HCT116 (cell line): Measurements from ENCODE around the gene ASB4. TPM values are rescaled to one million over a fixed set of nuclear protein-coding genes. Genes with fewer than 3 reads are reported as not detected.

Source experiments
- ATAC-seq: fragments of 200-7000 bp; cut with Tn5 transposase; 2 replicates; pipeline ENCODE4 v1.9.1; 2020; ENCODE audit warnings: mild to moderate bottlenecking, moderate library complexity
- BruUV-seq: library from RNA; stranded (reverse); fragments of 400-500 nt; replicated peaks from 2 replicates; lab custom pipeline; 2021; lab: Mats Ljungman, UMichigan
- CTCF ChIA-PET: fragments of 300-600 bp; sonication (Branson Sonifier 250); formaldehyde crosslinking; loops from one replicate; lab custom pipeline; 2021; ENCODE audit warnings: antibody characterized with exemption; lab: Charles Lee
- POLR2A ChIA-PET: fragments of 300-600, 350-600 bp; sonication (Branson Sonifier 250); formaldehyde crosslinking; loops from one replicate; lab custom pipeline; 2021; ENCODE audit warnings: antibody characterized with exemption; lab: Charles Lee
- RAD21 ChIA-PET, 2 experiments: fragments of 300-600 bp; sonication (Branson Sonifier 250); formaldehyde crosslinking; loops; one replicate each; lab custom pipeline; 2023; ENCODE audit warnings: low total read pairs in 2 of 2; ENCODE audit not compliant: uncharacterized antibody in 2 of 2, unreplicated experiment in 2 of 2, low non-redundant PET in 1 of 2; lab: Charles Lee
- DNase-seq: peaks from one replicate; pipeline ENCODE4 v3.0.0-alpha.2; 2010; ENCODE audit warnings: low read depth, low spot score
- H2AFZ ChIP-seq: fragments of 200-600 bp; shearing (Covaris generic), sonication (generic); 2 replicates; pipeline ENCODE4 v1.6.1; 2017; ENCODE audit warnings: low read depth, mixed run types, mixed read lengths, antibody characterized with exemption, low read length; ENCODE audit not compliant: poor library complexity, severe bottlenecking
- H3K27ac ChIP-seq: 2 replicates; pipeline ENCODE4 v1.5.1; 2012; ENCODE audit warnings: low read depth, low read length
- H3K27me3 ChIP-seq: fragments of 200-600 bp; sonication (generic); 2 replicates; pipeline ENCODE4 v1.6.1; 2016; ENCODE audit warnings: mixed run types, low read length, mixed read lengths; ENCODE audit not compliant: insufficient read depth
- H3K36me3 ChIP-seq, 2 experiments: fragments of 200-500 bp in 1 of 2; fragments of 200-600 bp in 1 of 2; sonication (Bioruptor generic) in 1 of 2; sonication (generic) in 1 of 2; 2 replicates each; pipeline versions ENCODE4 v1.5.1 to v1.6.1; 2014 to 2016; ENCODE audit warnings: low read length in 2 of 2, inconsistent platforms in 1 of 2, mixed read lengths in 1 of 2, mixed run types in 1 of 2; ENCODE audit not compliant: insufficient read depth in 2 of 2, control insufficient read depth in 1 of 2
- H3K4me1 ChIP-seq, 2 experiments: fragments of 200-600 bp in 1 of 2; sonication (generic) in 1 of 2; 2 replicates each; pipeline versions ENCODE4 v1.5.1 to v1.6.1; 2012 to 2017; ENCODE audit warnings: low read length in 2 of 2, inconsistent platforms in 1 of 2, mild to moderate bottlenecking in 1 of 2, mixed read lengths in 1 of 2, mixed run types in 1 of 2, moderate library complexity in 1 of 2; ENCODE audit not compliant: insufficient read depth in 2 of 2, control insufficient read depth in 1 of 2
- H3K4me2 ChIP-seq: fragments of 200-600 bp; sonication (generic); 2 replicates; pipeline ENCODE4 v1.6.1; 2017; ENCODE audit warnings: mixed run types, low read length, mixed read lengths
- H3K4me3 ChIP-seq, 2 experiments: fragments of 200-600 bp in 1 of 2; sonication (generic) in 1 of 2; replicated peaks in 1 of 2; 2 replicates each; pipeline ENCODE4 v1.5.1; 2011 to 2016; ENCODE audit warnings: low read length in 2 of 2, control low read depth in 1 of 2, low read depth in 1 of 2, mild to moderate bottlenecking in 1 of 2, mixed read lengths in 1 of 2, mixed run types in 1 of 2
- H3K79me2 ChIP-seq: fragments of 200-600 bp; sonication (generic); 2 replicates; pipeline ENCODE4 v1.6.1; 2017; ENCODE audit warnings: mild to moderate bottlenecking, mixed run types, low read length, moderate library complexity, mixed read lengths; ENCODE audit not compliant: insufficient read depth
- H3K9ac ChIP-seq: fragments of 200-600 bp; sonication (generic); 2 replicates; pipeline ENCODE4 v1.6.1; 2016; ENCODE audit warnings: low read length, mixed read lengths
- H3K9me2 ChIP-seq: fragments of 200-600 bp; sonication (generic), shearing (Covaris generic); 2 replicates; pipeline ENCODE4 v1.6.1; 2017; ENCODE audit warnings: mixed run types, mild to moderate bottlenecking, moderate library complexity; ENCODE audit not compliant: insufficient read depth
- H3K9me3 ChIP-seq, 2 experiments: fragments of 200-500 bp in 1 of 2; fragments of 200-600 bp in 1 of 2; sonication (Bioruptor generic) in 1 of 2; sonication (generic) in 1 of 2; 2 replicates each; pipeline ENCODE4 v1.6.1; 2014 to 2017; ENCODE audit warnings: low read length in 2 of 2, mixed read lengths in 2 of 2, inconsistent platforms in 1 of 2, low read depth in 1 of 2, mild to moderate bottlenecking in 1 of 2, mixed run types in 1 of 2, moderate library complexity in 1 of 2; ENCODE audit not compliant: control insufficient read depth in 1 of 2, insufficient read depth in 1 of 2
- H4K20me1 ChIP-seq: fragments of 200-600 bp; sonication (generic), shearing (Covaris generic); 2 replicates; pipeline ENCODE4 v1.6.1; 2017; ENCODE audit warnings: mixed run types, mild to moderate bottlenecking, moderate library complexity; ENCODE audit not compliant: insufficient read depth
- CTCF ChIP-seq, 3 experiments: fragments of 200-600 bp in 1 of 3; sonication (generic) in 1 of 3; IDR thresholded peaks in 2 of 3; conservative IDR thresholded peaks in 1 of 3; 2 replicates each; pipeline ENCODE4 v1.5.1; 2012 to 2017; ENCODE audit warnings: low read depth in 2 of 3, low read length in 2 of 3, antibody characterized with exemption in 1 of 3, borderline replicate concordance in 1 of 3, control low read depth in 1 of 3, mild to moderate bottlenecking in 1 of 3, mixed read lengths in 1 of 3, mixed run types in 1 of 3, moderate library complexity in 1 of 3; ENCODE audit not compliant: insufficient read depth in 1 of 3
- FOSL1 ChIP-seq: IDR thresholded peaks from 2 replicates; pipeline ENCODE4 v1.6.1; 2012; ENCODE audit warnings: low read depth
- JUND ChIP-seq: IDR thresholded peaks from 2 replicates; pipeline ENCODE4 v1.6.1; 2012
- POLR2A ChIP-seq: IDR thresholded peaks from 2 replicates; pipeline ENCODE4 v1.7.0; 2011; ENCODE audit warnings: borderline replicate concordance; ENCODE audit not compliant: insufficient read depth, insufficient read length; ENCODE audit errors: extremely low read depth
- RAD21 ChIP-seq: IDR thresholded peaks from 2 replicates; pipeline ENCODE4 v1.6.1; 2012; ENCODE audit warnings: low read depth, mild to moderate bottlenecking
- SIN3A ChIP-seq: IDR thresholded peaks from 2 replicates; pipeline ENCODE4 v1.6.1; 2012; ENCODE audit warnings: low read depth
- SP1 ChIP-seq: IDR thresholded peaks from 2 replicates; pipeline ENCODE4 v1.6.1; 2012; ENCODE audit warnings: low read depth
- SRF ChIP-seq: IDR thresholded peaks from 2 replicates; pipeline ENCODE4 v1.6.1; 2012; ENCODE audit warnings: low read depth
- YY1 ChIP-seq: IDR thresholded peaks from 2 replicates; pipeline ENCODE4 v1.6.1; 2011; ENCODE audit warnings: low read length, low read depth, moderate library complexity, mild to moderate bottlenecking; ENCODE audit not compliant: insufficient replicate concordance; ENCODE audit errors: extremely low read depth
- ZNF274 ChIP-seq: fragments of 200-500 bp; sonication (Bioruptor generic); IDR thresholded peaks from 2 replicates; pipeline ENCODE4 v1.6.1; 2014; ENCODE audit warnings: mild to moderate bottlenecking, low read depth, low read length, inconsistent platforms
- intact Hi-C: fragments of 100-400 bp; cut with micrococcal nuclease; formaldehyde crosslinking; loops from 2 replicates; pipeline ENCODE4 v1.10.0; 2022
- total RNA-seq: library from RNA; stranded (reverse); gene quantifications from one replicate; pipeline ENCODE4 v1.2.1, GENCODE V29; 2021; ENCODE audit not compliant: unreplicated experiment
- TF ChIP-seq, protein P1 (sequence below): IDR thresholded peaks from 2 replicates; pipeline ENCODE4 v1.6.1; 2012
- TF ChIP-seq, protein P2 (sequence below): IDR thresholded peaks from 2 replicates; pipeline ENCODE4 v1.6.1; 2011; ENCODE audit warnings: mild to moderate bottlenecking, low read length, moderate library complexity; ENCODE audit not compliant: insufficient replicate concordance; ENCODE audit errors: extremely low read depth

The ASB4 gene
- total RNA-seq, 1 experiment from 2014 or later: 0.12 TPM

- intact Hi-C loops: no loop called here
- no peak overlapping the region for H3K9ac ChIP-seq
- H3K4me1 ChIP-seq: no peaks in the 10 kb centered on the region
- no peak overlapping the region for H3K4me2 ChIP-seq
- no peak for TF ChIP-seq SRF
- TF ChIP-seq CTCF (IDR thresholded peaks at IDR 0.05 in 2 of 3, conservative IDR thresholded peaks at IDR 0.05 in 1 of 3; ENCODE audit: borderline replicate concordance in 1 of 3, insufficient read depth in 1 of 3, low read depth in 2 of 3, low read length in 2 of 3): no peak
- TF ChIP-seq SP1: no peak
- TF ChIP-seq RAD21: no peak
- no peak for TF ChIP-seq ZNF274
- TF ChIP-seq JUND: no peak
- TF ChIP-seq FOSL1: no peak
- TF ChIP-seq YY1: no peak
- TF ChIP-seq, protein P1, sequence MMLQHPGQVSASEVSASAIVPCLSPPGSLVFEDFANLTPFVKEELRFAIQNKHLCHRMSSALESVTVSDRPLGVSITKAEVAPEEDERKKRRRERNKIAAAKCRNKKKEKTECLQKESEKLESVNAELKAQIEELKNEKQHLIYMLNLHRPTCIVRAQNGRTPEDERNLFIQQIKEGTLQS: no peak
- TF ChIP-seq SIN3A: no peak
- TF ChIP-seq POLR2A: no peak
- TF ChIP-seq, protein P2, sequence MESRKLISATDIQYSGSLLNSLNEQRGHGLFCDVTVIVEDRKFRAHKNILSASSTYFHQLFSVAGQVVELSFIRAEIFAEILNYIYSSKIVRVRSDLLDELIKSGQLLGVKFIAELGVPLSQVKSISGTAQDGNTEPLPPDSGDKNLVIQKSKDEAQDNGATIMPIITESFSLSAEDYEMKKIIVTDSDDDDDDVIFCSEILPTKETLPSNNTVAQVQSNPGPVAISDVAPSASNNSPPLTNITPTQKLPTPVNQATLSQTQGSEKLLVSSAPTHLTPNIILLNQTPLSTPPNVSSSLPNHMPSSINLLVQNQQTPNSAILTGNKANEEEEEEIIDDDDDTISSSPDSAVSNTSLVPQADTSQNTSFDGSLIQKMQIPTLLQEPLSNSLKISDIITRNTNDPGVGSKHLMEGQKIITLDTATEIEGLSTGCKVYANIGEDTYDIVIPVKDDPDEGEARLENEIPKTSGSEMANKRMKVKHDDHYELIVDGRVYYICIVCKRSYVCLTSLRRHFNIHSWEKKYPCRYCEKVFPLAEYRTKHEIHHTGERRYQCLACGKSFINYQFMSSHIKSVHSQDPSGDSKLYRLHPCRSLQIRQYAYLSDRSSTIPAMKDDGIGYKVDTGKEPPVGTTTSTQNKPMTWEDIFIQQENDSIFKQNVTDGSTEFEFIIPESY: no peak
- H3K27ac ChIP-seq: no peak overlapping the region
- H3K9me2 ChIP-seq: no peaks in the 10 kb centered on the region
- no peak for ATAC-seq
- CTCF ChIA-PET: no interaction called here
- RAD21 ChIA-PET: no interaction called here
- DNase-seq: no peak
- H3K27me3 ChIP-seq: no peaks in the 10 kb centered on the region
- H4K20me1 ChIP-seq: no peaks in the 10 kb centered on the region
- BruUV-seq: no TSS peak
- no peak overlapping the region for H2AFZ ChIP-seq
- no peaks in the 10 kb centered on the region for H3K79me2 ChIP-seq
- H3K4me3 ChIP-seq: no peak overlapping the region
- POLR2A ChIA-PET: no interaction called here
- no peaks in the 10 kb centered on the region for H3K36me3 ChIP-seq
- no peaks in the 10 kb centered on the region for H3K9me3 ChIP-seq
Measured at GRCh38 chr7:95585426-95585789, 99.7 kb downstream of the ASB4 start.
